ENCODE measurements around the gene DOCK8.

The DOCK8 gene

DNA sequence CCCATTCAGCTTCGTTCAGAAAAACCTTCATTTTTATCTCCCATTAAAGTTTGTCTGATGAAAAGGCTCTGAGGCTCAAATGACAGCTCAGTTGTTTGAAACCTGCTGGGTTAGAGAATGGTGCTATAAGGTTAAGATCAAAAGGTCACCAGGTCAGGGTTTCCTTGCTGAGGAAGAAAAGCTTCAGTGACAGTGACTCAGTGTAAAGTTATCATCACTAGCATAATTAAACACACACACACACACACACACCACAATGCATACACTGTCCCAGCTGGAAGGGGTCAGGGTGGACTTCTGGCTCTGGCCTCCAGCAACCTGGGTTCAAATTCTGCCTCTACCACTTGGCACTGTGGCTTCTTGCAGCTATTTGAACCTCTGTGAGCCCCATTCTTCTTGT lies 281.1 kb downstream of the DOCK8 start:
- no peak for DNase-seq (ENCODE audit: low spot score)

DNA sequence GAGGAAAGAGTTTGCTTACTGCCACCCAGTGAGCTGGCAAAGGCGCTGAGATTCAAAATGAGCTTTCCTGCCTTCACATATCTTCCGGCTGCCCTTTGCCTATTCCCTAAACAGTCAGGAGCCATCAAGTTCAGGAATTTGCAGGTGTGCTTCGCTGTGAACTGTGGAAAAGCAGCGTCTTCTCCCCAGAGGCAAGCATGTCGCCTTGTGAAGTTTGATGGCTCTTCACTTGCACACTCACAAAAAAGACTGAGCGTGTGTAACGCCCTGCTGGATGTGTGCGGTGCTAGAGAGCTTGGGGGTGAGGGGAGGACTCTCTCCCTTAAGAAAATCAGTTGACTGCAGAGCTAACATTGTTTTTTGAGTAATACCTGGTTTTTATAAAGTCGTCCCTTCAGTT lies 288.7 kb downstream of the DOCK8 start:
- no peak for DNase-seq (ENCODE audit: low spot score)

DNA sequence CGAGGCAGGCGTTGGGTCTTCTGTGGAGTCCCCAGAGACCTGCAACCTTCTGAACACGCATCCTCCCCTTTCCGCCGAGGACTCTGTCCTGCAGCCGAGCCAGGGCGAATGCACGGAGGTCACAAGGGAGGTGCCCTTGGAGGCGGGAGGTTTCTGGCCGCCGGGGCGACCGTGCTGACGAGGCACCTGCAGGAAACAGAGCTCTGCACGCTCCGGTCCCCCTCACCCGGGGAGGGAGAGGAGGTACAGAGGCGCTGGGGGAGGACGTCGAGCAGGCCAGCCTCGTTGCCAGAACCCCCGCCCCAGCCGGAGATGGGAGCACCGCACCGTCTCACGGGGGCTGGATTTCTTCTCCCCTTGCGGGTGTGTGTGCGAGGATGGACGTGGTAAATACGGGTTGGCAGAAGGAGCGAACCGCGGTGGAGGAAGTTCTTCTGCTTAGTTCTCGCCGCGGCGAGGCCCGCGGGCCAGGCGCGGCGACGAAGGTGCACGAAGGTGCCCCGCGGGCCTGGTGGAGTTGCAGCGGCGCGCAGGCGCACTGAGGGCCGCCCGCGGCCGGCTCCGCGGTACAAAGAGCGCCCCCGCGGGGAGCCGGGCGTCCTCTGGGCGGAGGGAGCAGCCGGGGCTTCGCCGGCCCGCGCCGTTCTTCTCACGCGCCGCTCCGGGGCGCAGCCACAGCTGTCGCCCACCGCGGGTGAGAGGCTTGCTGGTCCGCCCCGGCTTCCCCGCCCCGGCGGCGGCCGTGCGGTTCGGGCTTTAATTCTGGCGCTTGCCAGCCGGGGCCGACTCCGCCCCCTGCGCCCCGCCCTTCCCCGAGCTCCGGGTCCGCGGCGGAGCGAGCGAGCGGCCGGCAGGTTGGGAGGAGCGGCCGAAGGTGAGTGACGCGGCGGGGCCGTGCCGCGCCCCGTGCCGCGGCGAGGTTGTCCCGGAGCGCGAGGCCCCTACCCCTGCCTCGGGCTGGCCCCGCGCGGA lies 289.5 kb downstream of the DOCK8 start, which contains the start of gene KANK1:
Gene KANK1, plus strand, starts transcription at position 815 of the 972 bp plus-strand sequence.
- peak; percentile 69 for DNase-seq (ENCODE audit: low spot score)

- DNase-seq (ENCODE audit: low spot score): no peak
These were observed 290.5 kb downstream of the DOCK8 start for GRCh38 chr9:504921-505740.

DNA sequence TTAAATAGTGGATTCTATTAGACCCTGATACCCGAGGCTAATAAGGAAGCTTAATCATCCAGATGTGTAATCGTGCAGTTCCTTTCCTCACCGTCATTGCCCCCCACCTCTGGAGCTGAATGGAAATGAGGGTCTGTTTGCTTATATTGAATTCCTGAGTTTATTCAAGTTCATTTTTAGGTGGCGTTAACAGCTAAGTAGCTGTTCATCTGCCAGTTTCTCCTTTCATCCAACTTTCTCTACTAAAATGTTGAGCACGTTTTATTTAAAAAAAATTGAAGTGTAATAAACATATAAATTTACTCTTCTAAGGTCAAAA lies 291.0 kb downstream of the DOCK8 start:
- no peak for DNase-seq (ENCODE audit: low spot score)

DNA sequence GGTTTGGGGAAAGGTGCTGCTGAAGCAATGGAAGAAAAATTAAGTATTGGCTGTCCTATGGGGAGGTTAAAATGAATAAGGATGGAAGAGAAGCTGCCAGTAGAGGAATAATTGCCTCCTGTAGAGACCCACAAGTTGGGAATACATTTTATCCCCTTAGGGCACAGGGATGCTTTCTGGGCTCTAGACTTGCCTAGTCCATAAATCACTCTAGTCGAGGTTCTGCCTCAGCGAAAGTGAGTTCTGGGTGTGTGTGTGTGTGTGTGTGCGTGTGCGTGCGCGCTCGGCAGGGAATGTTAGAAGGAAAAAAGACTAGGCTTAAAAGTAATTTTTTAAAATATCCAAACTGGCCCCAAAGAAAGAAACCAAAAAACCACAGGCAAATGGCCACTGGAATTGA lies 291.6 kb downstream of the DOCK8 start:
- DNase-seq (ENCODE audit: low spot score): no peak

GRCh38 chr9:511861-512260 lies 297.2 kb downstream of the DOCK8 start:
- DNase-seq (ENCODE audit: low spot score): no peak

- peak; percentile 56 for DNase-seq (ENCODE audit: low spot score)
These were observed 298.0 kb downstream of the DOCK8 start for GRCh38 chr9:512555-513272.
